Thyroid gland (tissue), 4 donors: ENCODE results near the gene CLEC7A. TPM values are rescaled to one million over a fixed set of nuclear protein-coding genes. Genes with fewer than 3 reads are reported as not detected.
A peak's percentile ranks its signal among the peaks of the same experiment; 100 is the strongest.

Experiments
- DNase-seq, 2 donors: peaks; one replicate each; pipeline ENCODE4 v3.0.0-alpha.2; 2019
- H3K27ac ChIP-seq, 3 donors: fragments of 200-600 bp; sonication (generic); 1 replicate in 2 of 3; 2 replicates in 1 of 3; pipeline ENCODE4 v1.5.1; 2016 to 2019; ENCODE audit warnings: mild to moderate bottlenecking in 1 of 3, moderate library complexity in 1 of 3
- H3K27me3 ChIP-seq: fragments of 200-600 bp; sonication (generic); one replicate; pipeline ENCODE4 v1.5.1; 2019
- H3K36me3 ChIP-seq, 2 donors: fragments of 200-600 bp; sonication (generic); one replicate each; pipeline ENCODE4 v1.5.1; 2016 to 2019
- H3K4me1 ChIP-seq, 2 donors: fragments of 200-600 bp; sonication (generic); one replicate each; pipeline ENCODE4 v1.5.1; 2017 to 2019
- H3K4me3 ChIP-seq, 3 donors: fragments of 200-600 bp; sonication (generic); replicated peaks in 1 of 3; 1 replicate in 2 of 3; 2 replicates in 1 of 3; pipeline ENCODE4 v1.5.1; 2016; ENCODE audit warnings: mild to moderate bottlenecking in 1 of 3
- H3K9me3 ChIP-seq: fragments of 200-600 bp; sonication (generic); one replicate; pipeline ENCODE4 v1.5.1; 2017
- CTCF ChIP-seq, 6 experiments: fragments of 200-600 bp in 3 of 6; fragments of 450-650 bp in 3 of 6; sonication (generic) in 3 of 6; IDR thresholded peaks; one replicate each; pipeline ENCODE4 v1.5.1; 2016 to 2019; ENCODE audit warnings: antibody characterized with exemption in 6 of 6, mild to moderate bottlenecking in 2 of 6, inconsistent platforms in 1 of 6, moderate library complexity in 1 of 6
- POLR2A ChIP-seq, 2 donors: fragments of 450-650 bp; IDR thresholded peaks; one replicate each; pipeline ENCODE4 v1.6.1; 2017; ENCODE audit warnings: antibody characterized with exemption in 2 of 2, mild to moderate bottlenecking in 2 of 2, moderate library complexity in 1 of 2
- WGBS, 2 donors: methylation state at CpG; one replicate each; pipeline ENCODE4 v1.1.5; 2017; 5-methylcytosine and 5-hydroxymethylcytosine counted together
- intact Hi-C: fragments of 100-400 bp; cut with DNase I; formaldehyde crosslinking; loops from one replicate; pipeline ENCODE4 v1.15.1; 2023
- total RNA-seq, 4 donors: library from RNA; depleted of rRNA; stranded (reverse); fragments of >200 nt; gene quantifications; one replicate each; pipeline ENCODE4 v1.2.3, GENCODE V29; 2016

Gene CLEC7A
- total RNA-seq, 4 donors from 2014 or later = 2.7 to 9.4 (median 5.2) TPM

GRCh38 chr12:10098791-10099190 is 31.2 kb downstream of the CLEC7A start, which contains the start of gene CLEC1A:
CLEC1A (minus strand) TSS chr12:10098985; CDS start chr12:10098922, 63 bp downstream.
- peak in 1 of 2 donors; percentile 47 for TF ChIP-seq POLR2A (IDR thresholded peaks at IDR 0.05)
- no peak for TF ChIP-seq CTCF (IDR thresholded peaks at IDR 0.05)
- Histone ChIP-seq H3K36me3 (no peaks in the 10 kb centered on the region), H3K4me3 (peak within 1 kb of the TSS in 1 of 3 donors; percentile 9), H3K9me3 (no peaks in the 10 kb centered on the region), H3K27me3 (no peaks in the 10 kb centered on the region), H3K4me1 (peaks cover 3 to 5% of the 10 kb centered on the region in 2 donors), H3K27ac (peak within 1 kb of the TSS; percentile 12 to 80 (median 35))
- intact Hi-C loops = no loop called here
- peak; percentile 5 for DNase-seq
- WGBS, 2 donors = 43 to 55% methylated on average over 9 to 10 of the region's 10 CpGs

GRCh38 chr12:10097521-10097920 is 32.5 kb downstream of the CLEC7A start:
- intact Hi-C loops = no loop called here
- H3K36me3 ChIP-seq = no peaks in the 10 kb centered on the region
- no peaks in the 10 kb centered on the region for H3K9me3 ChIP-seq
- peak overlapping the region; percentile 17 to 80 (median 36) for H3K27ac ChIP-seq
- H3K4me3 ChIP-seq = no peak overlapping the region
- no peak for TF ChIP-seq CTCF (IDR thresholded peaks at IDR 0.05)
- no peaks in the 10 kb centered on the region for H3K27me3 ChIP-seq
- no peak for DNase-seq
- 33 to 38% methylated on average over 3 of the region's 3 CpGs for WGBS, 2 donors
- H3K4me1 ChIP-seq = peaks cover 3 to 5% of the 10 kb centered on the region in 2 donors

- Histone ChIP-seq H3K4me3 (no peak overlapping the region), H3K4me1 (peaks cover under 1 to 3% of the 10 kb centered on the region in 2 donors), H3K27ac (peak overlapping the region in 2 of 3 donors; percentile 2 to 5), H3K36me3 (no peaks in the 10 kb centered on the region), H3K27me3 (no peaks in the 10 kb centered on the region), H3K9me3 (no peaks in the 10 kb centered on the region)
- TF ChIP-seq CTCF (IDR thresholded peaks at IDR 0.05) (no peak), POLR2A (IDR thresholded peaks at IDR 0.05) (no peak)
- intact Hi-C loops = no loop called here
- DNase-seq = no peak
- WGBS, 2 donors = 83 to 85% methylated on average over 3 of the region's 3 CpGs
These were observed 34.0 kb downstream of the CLEC7A start for GRCh38 chr12:10095971-10096370.

GRCh38 chr12:10094646-10095395 is 35.2 kb downstream of the CLEC7A start:
- TF ChIP-seq POLR2A (IDR thresholded peaks at IDR 0.05) = no peak
- Histone ChIP-seq H3K36me3 (no peaks in the 10 kb centered on the region), H3K27me3 (no peaks in the 10 kb centered on the region), H3K4me1 (no peaks in the 10 kb centered on the region), H3K27ac (no peak overlapping the region), H3K4me3 (no peak overlapping the region), H3K9me3 (no peaks in the 10 kb centered on the region)
- 80 to 84% methylated on average over 4 of the region's 4 CpGs for WGBS, 2 donors
- no peak for DNase-seq
- intact Hi-C loops = no loop called here

GRCh38 chr12:10088955-10089900 is 40.8 kb downstream of the CLEC7A start:
- intact Hi-C loops = no loop called here
- TF ChIP-seq CTCF (IDR thresholded peaks at IDR 0.05) (no peak), POLR2A (IDR thresholded peaks at IDR 0.05) (no peak)
- no peak for DNase-seq
- Histone ChIP-seq H3K4me3 (no peak overlapping the region), H3K36me3 (no peaks in the 10 kb centered on the region), H3K9me3 (no peaks in the 10 kb centered on the region), H3K27me3 (no peaks in the 10 kb centered on the region), H3K27ac (no peak overlapping the region), H3K4me1 (no peaks in the 10 kb centered on the region)
- 61 to 64% methylated on average over 8 of the region's 8 CpGs for WGBS, 2 donors
